GM18505 (cell line): ENCODE data around the gene CYP11A1.

Experiments used
- ATAC-seq: cut with Tn5 transposase; IDR thresholded peaks from one replicate; pipeline ENCODE4 v1.9.1; 2021; ENCODE audit not compliant: unreplicated experiment
- POLR2A ChIP-seq: IDR thresholded peaks from 4 replicates; pipeline ENCODE4 v1.6.1; 2011; ENCODE audit warnings: borderline replicate concordance; ENCODE audit not compliant: insufficient read depth, insufficient read length; ENCODE audit errors: extremely low read depth

Gene CYP11A1

GRCh38 chr15:74333662-74334061 lies 33.8 kb downstream of the CYP11A1 start:
- TF ChIP-seq POLR2A = no peak
- no peak for ATAC-seq

- no peak for ATAC-seq
- TF ChIP-seq POLR2A = no peak
Observed at GRCh38 chr15:74333093-74333492, 34.4 kb downstream of the CYP11A1 start.

GRCh38 chr15:74332611-74333010 lies 34.8 kb downstream of the CYP11A1 start:
- ATAC-seq = no peak
- no peak for TF ChIP-seq POLR2A

- ATAC-seq = no peak
- TF ChIP-seq POLR2A = no peak
Observed at GRCh38 chr15:74332011-74332410, 35.4 kb downstream of the CYP11A1 start.

GRCh38 chr15:74330861-74331408 lies 36.5 kb downstream of the CYP11A1 start:
- ATAC-seq = no peak
- TF ChIP-seq POLR2A = no peak

- ATAC-seq = no peak
- TF ChIP-seq POLR2A = no peak
Observed at GRCh38 chr15:74328331-74329056, 39.0 kb downstream of the CYP11A1 start.

- no peak for TF ChIP-seq POLR2A
- no peak for ATAC-seq
Observed at GRCh38 chr15:74327756-74328155, 39.7 kb downstream of the CYP11A1 start.

- ATAC-seq = no peak
- TF ChIP-seq POLR2A = no peak
Observed at GRCh38 chr15:74326746-74327145, 40.7 kb downstream of the CYP11A1 start.

GRCh38 chr15:74324714-74325113 lies 42.7 kb downstream of the CYP11A1 start:
- no peak for ATAC-seq
- TF ChIP-seq POLR2A = no peak

- TF ChIP-seq POLR2A = no peak
- ATAC-seq = no peak
Observed at GRCh38 chr15:74322558-74323180, 44.8 kb downstream of the CYP11A1 start.

GRCh38 chr15:74320352-74321247 lies 46.8 kb downstream of the CYP11A1 start:
- TF ChIP-seq POLR2A = no peak
- ATAC-seq = no peak

- no peak for TF ChIP-seq POLR2A
- ATAC-seq = no peak
Observed at GRCh38 chr15:74319596-74320351, 47.7 kb downstream of the CYP11A1 start.

GRCh38 chr15:74319138-74319460 lies 48.3 kb downstream of the CYP11A1 start:
- no peak for ATAC-seq
- no peak for TF ChIP-seq POLR2A
